ENCODE results near the gene CPE.
"Not testable (repeated sequence)": the region's sequence is repeated elsewhere in the genome, so short reads cannot be mapped to it uniquely, and the experiment has no call there.

The CPE gene

GRCh38 chr4:165472943-165473676, 94.3 kb downstream of the CPE start:
- DNase-seq, result no peak

DNA sequence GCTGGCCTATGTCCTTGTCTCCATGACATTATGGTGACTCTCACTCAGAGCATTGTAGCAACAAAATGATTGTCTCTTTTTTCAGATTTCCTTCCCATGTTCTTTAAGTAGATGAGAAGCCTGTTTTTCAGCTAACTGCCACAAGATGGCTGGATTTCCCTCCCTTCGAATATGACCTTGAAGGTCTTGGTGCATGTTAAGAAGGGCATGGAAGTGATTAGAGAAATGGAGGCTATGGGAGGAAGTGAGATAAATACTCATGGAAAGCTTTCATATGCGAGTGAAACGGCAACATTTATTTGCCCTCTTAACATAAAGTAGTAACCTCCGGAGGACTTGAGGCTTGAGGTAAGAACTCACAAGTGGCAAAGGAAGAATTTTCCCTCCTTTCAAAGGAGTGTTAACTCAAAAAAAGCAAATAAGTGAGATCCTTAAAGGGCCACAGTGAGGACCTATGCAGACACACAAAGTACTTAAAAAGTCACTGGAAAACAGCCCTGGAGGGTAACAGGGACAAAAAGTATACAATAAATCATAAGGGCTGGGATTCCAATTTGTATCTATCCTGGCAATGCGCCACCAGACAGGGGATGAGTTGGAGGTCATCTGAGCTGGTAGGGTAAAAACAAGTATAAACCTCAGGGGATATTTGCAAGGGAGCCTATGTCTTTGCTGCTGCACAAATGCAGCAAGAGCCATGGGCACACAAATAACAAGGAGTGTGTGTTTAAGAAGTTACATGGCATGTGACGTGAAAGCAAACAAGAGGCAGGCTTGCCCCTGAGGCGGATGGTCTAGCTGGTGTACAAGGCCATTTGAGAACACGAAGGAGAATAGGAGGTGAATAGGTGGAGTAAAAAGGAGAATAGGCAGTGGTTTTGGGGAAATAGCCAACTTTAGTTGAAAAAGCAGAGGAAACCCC, 96.2 kb downstream of the CPE start:
- no peak for DNase-seq

DNA sequence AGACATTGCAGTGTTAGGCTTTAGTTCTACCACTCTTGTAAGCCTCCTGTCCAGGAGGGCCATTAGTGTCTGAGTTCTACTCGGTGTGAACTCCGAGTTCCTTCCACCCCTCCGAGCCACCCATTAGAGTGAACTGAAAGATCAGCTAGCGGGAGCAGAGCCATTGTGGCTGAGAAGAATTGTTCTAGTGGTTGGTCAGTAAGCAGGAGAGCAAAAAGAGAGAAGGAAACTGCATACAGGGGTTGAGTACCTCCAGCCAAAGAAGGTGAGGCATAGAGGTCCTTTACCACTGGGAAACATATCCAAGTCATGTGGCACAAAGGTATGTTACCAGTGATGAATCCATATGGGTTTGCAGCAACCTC, 96.9 kb downstream of the CPE start:
- no peak for DNase-seq

- no peak for DNase-seq
Observed at GRCh38 chr4:165476214-165477098, 97.6 kb downstream of the CPE start.

GRCh38 chr4:165477799-165478198, 99.0 kb downstream of the CPE start:
- no peak for DNase-seq

DNA sequence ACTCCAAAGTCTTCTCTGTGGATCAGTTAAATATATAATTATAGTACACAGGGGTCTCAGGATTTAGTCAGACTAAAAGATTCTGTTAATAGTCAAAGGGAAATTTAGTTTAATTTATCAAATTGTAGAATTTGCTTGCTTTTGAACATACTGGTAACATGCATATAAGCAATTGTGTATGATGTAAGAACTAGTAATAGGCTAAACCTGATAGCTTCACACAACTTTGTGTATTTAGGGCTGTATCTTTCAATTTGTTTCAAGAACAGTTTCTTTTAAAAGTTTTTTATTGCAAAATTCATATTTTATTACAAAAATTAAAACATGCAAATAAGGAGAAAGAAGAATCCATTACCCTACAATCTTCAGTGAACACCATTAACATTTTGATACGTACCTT, 99.5 kb downstream of the CPE start:
- no peak for DNase-seq

DNA sequence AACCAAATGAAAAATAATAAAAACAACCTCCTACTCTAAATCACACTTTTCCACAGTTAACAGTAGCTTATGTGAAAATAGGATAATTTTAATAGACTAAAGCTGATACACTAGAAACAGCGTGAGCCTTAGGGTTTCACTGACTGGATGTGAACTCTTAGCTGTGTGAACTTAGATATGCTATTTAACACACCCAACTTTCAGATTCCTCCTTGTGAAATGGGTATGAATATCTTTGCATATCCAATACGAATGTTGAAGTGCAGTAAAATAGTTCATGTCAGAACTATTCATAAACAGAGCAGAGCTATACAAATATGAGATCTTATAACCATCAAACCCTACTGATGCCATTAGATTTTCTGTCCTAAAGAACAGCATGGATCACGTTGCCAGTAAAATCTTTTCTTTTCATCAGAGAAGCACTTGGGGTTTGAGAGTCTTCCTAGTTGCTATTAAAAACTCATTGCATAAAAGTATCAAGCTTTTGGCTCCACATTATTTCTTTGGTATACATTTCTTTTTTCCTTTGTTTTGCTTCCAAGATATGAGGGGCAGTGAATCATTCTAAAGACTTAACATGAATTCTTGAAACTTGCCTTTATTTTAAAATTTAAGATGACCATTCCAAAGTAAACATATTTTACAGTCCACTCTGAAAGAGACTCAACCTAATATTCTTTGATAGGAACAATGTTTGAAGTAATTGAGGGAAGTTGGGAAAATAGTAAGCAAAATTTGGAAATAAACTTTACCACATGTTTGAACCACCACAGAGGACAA, 102.4 kb downstream of the CPE start:
- DNase-seq, result no peak

DNA sequence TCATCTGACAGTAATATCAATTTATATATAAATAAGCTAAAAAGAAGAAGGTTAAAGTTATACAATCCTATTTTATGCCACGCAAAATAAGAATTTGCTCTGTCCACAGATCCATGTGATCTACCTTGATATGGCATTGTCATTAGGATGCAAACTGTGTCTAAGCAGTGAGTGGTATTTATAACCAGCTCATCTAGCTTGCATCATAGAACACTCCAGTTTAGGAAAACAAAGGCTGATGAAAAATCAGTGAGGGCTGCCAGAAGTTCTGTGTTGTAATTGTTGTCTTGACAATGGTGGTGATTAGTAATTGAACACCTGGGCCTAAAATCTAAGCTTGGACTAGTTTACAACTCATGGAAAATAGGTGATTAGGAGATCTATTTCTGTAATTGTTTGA, 111.0 kb downstream of the CPE start:
- no peak for DNase-seq

DNA sequence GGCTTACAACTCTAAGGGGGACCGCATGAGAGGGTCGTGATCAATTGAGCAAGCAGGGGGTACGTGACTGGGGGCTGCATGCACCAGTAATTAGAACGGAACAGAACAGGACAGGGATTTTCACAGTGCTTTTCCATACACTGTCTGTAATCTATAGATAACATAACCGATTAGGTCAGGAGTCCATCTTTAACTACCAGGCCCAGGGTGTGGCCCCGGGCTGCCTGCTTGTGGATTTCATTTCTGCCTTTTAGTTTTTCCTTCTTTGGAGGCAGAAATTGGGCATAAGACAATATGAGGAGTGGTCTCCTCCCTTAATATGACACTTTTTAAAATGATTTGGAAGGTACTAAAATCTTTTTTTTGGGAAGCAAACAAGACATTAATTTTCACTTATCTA, 113.8 kb downstream of the CPE start:
- not testable (repeated sequence) for DNase-seq

DNA sequence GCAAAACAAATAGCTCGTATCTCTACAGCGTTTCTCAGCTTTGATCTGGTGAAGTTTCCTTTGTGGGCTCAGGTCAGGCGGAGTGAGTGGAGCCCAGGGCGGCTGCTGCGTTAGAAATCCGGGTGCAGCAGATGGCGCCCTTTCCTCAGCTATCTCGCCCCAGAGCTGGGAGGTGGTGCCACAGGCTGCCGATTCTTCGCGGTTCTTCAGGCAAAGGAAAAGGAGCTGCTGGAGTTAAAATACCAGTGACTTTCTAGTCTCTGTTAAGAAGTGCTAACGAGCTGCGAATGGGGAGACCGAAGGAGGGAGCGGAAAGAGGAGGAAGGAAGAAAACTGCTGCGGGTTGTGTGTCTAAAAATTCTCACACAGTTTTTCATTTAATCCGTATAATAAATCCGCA, 114.6 kb downstream of the CPE start:
- peak; percentile 26 to 34 for DNase-seq

- no peak for DNase-seq
Observed at GRCh38 chr4:165502916-165503907, 124.4 kb downstream of the CPE start.

DNA sequence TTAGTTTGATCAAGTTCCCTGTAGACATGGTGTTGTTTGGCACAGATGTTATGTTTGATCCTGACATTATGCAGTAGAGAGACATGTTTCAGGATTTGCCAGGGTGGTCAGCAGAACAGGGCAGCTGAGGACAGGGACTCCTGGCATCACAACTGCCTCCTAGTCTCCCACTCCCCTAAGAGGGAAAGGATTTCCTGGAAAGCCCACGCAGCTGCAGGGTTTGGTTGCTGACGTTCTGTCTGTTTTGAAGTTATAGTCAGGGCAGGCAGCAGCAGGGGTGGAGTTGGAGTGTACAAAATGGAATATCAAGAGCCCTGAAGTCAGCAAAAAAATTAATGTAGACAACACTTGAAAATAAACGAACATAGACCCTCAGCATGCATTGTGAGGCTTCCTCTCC, 125.4 kb downstream of the CPE start:
- DNase-seq, result no peak

DNA sequence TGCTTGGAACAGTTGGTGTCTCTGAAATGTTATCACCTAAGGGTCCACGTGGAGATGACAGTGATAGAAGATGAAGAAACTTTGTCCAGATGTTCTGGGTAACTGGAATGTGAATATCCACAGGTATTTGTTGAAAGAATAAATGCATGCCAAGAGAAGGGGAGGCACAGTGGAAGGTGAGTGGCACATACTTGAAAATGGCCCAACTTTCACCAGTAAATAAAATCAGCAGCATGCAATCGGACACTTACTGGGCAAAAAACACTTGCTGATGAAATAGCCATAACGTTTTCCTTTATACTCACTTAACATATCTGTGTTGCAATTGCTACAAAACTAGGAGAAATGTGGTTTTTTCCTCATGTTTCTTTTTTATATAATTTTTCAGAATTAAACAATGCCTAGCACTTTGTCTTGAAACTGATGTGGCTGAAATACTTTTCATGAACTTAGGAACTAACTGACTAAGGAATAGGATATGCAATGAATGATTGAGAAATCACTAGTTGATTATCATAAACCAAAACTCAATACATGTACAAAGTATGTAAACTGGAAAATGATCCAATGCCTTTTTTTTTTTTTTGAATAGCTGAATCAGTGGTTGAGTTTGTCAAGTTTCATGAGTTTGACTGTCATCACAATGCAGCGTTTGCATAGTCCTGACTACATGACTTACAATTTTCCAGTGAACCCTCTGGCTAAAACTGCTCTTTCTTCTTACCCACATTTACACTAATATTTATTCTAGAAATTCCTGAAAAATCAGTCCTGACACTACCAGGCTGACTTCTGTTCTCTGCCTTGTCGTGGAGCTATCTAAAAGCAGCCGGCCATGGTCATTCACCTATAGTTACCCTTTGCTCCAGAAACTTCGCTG, 127.4 kb downstream of the CPE start:
- no peak for DNase-seq

DNA sequence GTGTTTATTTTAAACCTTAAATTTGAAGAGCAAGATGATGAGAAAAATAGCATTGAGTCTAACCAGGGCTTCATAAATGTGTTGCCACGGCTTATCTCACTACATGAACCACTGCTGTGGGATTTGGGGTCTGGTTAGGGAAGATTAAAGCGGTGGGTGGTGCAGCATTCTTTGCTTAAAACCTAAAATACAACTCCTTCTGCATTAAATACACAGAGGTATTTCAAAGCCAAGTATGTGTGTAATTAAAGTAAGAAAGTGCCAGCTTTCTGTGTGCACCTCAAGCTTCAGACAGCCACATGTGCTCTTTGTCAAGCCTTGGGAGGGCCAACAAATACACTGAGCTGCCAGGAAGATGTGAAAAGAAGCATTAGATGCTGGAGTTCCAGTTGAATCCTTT, 128.0 kb downstream of the CPE start:
- no peak for DNase-seq

GRCh38 chr4:165507381-165507780, 128.6 kb downstream of the CPE start:
- DNase-seq, result no peak

- no peak for DNase-seq
Observed at GRCh38 chr4:165508372-165509120, 129.7 kb downstream of the CPE start.

GRCh38 chr4:165512424-165512823, 133.6 kb downstream of the CPE start:
- DNase-seq, result no peak

DNA sequence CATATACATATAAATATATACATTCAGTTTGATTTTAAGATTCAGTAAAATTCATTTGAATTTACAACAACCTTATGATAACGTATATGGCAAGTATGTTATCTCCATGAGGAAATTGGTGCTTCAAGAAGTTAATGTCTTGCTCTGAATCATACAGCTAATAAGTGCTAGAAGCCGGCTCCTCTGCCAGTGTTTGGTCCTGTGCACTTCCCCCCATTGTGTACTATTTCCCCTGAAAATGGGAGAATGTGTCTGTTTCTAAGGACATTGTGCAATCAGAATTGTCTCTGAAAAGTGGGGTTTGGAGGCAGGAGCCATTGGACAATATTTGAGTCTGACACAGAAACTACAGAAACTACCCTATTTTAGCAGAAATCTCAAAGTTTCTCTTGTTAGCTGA, 135.9 kb downstream of the CPE start:
- DNase-seq, result no peak

GRCh38 chr4:165515201-165515600, 136.4 kb downstream of the CPE start:
- DNase-seq, result no peak

All from AML-193 (cell line).